ENCODE data around the gene TIPARP.

TIPARP gene

DNA sequence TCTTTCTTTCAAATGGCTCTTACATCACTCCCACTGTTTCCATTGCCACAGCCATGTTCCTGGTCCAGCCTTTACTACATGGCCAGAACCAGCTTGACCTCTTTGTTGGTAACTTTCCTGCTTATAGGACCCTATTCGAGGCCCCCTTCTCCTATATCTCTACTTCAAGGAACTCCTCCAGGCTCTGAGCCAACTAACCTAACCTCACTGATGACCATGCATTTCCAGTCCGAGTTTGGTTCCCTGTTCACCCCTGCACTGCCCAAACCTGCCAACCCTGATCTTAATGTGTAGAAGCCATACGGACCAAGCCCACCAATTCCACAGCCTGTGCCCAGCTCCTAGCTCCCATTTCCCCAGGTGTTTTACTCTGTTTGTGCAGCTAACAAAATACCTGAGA, 38.4 kb upstream of the TIPARP start:
- TF ChIP-seq TAF1 (IDR thresholded peaks at IDR 0.05; ENCODE audit: borderline replicate concordance, insufficient read depth, low read length) (no peak), SIN3A (IDR thresholded peaks at IDR 0.05; ENCODE audit: borderline replicate concordance, insufficient read depth, low read length) (no peak), FOXP2 (optimal IDR thresholded peaks at IDR 0.05; ENCODE audit: borderline replicate concordance, extremely low read depth, extremely low read length, insufficient read depth) (no peak), POLR2AphosphoS5 (IDR thresholded peaks at IDR 0.05; ENCODE audit: low read depth, low read length) (no peak)
- TF ChIP-seq, protein P1, sequence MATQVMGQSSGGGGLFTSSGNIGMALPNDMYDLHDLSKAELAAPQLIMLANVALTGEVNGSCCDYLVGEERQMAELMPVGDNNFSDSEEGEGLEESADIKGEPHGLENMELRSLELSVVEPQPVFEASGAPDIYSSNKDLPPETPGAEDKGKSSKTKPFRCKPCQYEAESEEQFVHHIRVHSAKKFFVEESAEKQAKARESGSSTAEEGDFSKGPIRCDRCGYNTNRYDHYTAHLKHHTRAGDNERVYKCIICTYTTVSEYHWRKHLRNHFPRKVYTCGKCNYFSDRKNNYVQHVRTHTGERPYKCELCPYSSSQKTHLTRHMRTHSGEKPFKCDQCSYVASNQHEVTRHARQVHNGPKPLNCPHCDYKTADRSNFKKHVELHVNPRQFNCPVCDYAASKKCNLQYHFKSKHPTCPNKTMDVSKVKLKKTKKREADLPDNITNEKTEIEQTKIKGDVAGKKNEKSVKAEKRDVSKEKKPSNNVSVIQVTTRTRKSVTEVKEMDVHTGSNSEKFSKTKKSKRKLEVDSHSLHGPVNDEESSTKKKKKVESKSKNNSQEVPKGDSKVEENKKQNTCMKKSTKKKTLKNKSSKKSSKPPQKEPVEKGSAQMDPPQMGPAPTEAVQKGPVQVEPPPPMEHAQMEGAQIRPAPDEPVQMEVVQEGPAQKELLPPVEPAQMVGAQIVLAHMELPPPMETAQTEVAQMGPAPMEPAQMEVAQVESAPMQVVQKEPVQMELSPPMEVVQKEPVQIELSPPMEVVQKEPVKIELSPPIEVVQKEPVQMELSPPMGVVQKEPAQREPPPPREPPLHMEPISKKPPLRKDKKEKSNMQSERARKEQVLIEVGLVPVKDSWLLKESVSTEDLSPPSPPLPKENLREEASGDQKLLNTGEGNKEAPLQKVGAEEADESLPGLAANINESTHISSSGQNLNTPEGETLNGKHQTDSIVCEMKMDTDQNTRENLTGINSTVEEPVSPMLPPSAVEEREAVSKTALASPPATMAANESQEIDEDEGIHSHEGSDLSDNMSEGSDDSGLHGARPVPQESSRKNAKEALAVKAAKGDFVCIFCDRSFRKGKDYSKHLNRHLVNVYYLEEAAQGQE (IDR thresholded peaks at IDR 0.05; ENCODE audit: insufficient read depth in 1 of 2, low read depth in 2 of 2, low read length in 2 of 2): no peak

DNA sequence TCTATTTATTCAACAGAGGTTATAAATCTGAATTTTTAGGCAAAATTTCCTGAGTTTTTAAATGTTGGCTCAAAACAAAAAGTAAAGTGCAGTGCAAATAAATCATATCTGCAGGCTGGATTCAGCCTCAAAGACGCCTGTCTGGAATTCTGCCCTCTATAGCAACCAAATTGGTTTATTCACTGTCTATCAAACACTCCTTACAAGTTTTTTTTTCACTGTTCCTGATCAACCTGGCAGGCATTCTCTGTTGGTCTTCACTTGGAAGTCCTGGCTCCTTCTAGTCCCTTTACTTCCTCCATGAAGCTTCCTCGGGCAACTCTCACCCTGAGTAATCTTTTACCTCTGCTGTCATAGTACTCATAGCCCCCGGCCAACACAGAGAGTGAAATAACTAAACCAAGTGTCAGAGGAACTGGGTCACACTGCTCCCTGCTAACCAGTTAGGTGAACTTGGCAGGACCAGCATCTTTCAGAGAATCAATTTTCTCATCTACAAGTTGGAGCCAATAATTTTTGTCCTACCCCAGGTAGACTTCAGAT, 36.8 kb upstream of the TIPARP start:
- TF ChIP-seq FOXP2 (optimal IDR thresholded peaks at IDR 0.05; ENCODE audit: borderline replicate concordance, extremely low read depth, extremely low read length, insufficient read depth): no peak
- no peak for TF ChIP-seq POLR2AphosphoS5 (IDR thresholded peaks at IDR 0.05; ENCODE audit: low read depth, low read length)
- no peak for TF ChIP-seq TAF1 (IDR thresholded peaks at IDR 0.05; ENCODE audit: borderline replicate concordance, insufficient read depth, low read length)
- no peak for TF ChIP-seq SIN3A (IDR thresholded peaks at IDR 0.05; ENCODE audit: borderline replicate concordance, insufficient read depth, low read length)
- TF ChIP-seq, protein P1 (IDR thresholded peaks at IDR 0.05; ENCODE audit: insufficient read depth in 1 of 2, low read depth in 2 of 2, low read length in 2 of 2): no peak

DNA sequence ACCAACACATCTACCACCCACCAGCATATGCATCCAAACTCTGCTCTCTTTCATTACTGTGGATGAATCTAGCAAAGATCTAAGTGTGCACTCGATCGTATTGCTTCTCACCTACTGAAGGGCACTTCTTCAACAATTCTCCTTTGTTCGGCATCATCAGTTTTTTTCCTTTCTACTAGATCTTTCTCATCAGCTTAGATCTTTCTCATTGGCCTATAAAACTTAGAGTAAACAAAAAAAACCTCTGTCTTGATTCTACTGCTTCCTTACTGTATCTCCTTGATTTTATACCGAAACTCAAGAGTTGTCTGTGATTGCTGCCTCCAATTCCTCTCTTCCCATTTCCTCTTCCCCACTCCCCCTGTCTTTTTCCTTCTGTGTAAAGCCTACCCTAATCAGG, 36.1 kb upstream of the TIPARP start:
- TF ChIP-seq POLR2AphosphoS5 (IDR thresholded peaks at IDR 0.05; ENCODE audit: low read depth, low read length) (no peak), SIN3A (IDR thresholded peaks at IDR 0.05; ENCODE audit: borderline replicate concordance, insufficient read depth, low read length) (no peak), TAF1 (IDR thresholded peaks at IDR 0.05; ENCODE audit: borderline replicate concordance, insufficient read depth, low read length) (no peak), FOXP2 (optimal IDR thresholded peaks at IDR 0.05; ENCODE audit: borderline replicate concordance, extremely low read depth, extremely low read length, insufficient read depth) (no peak)
- TF ChIP-seq, protein P1 (IDR thresholded peaks at IDR 0.05; ENCODE audit: insufficient read depth in 1 of 2, low read depth in 2 of 2, low read length in 2 of 2): no peak

DNA sequence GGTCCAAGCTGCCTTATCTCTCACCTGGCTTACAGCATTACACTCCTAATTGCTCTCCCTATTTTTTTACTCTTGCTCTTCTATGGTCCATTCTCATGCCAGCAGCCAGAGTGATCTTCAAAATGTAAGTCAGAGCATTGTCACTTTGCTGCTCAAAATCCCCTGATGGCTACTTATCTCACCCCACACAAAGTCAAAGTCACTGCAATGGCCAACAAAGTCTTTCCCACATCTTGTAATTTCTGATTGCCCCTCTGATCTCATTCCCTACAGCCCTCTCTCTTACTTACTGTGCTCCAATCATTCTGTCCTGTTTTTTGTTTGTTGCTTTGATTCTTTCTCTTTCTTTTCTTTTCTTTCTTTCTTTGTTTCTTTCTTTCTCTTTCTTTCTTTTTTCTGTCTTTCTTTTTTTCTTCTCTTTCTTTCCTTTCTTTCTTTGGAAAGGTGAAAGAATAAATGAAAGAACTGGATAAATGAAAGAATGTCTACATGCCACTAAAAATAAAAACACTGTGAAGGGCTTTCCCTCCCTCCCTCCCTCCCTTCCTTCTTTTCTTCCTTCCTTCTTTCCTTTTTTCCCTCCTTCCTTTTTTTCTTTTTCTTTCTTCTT, 34.9 kb upstream of the TIPARP start:
- no peak for TF ChIP-seq POLR2AphosphoS5 (IDR thresholded peaks at IDR 0.05; ENCODE audit: low read depth, low read length)
- TF ChIP-seq FOXP2 (optimal IDR thresholded peaks at IDR 0.05; ENCODE audit: borderline replicate concordance, extremely low read depth, extremely low read length, insufficient read depth): no peak
- TF ChIP-seq SIN3A (IDR thresholded peaks at IDR 0.05; ENCODE audit: borderline replicate concordance, insufficient read depth, low read length): no peak
- TF ChIP-seq, protein P1 (IDR thresholded peaks at IDR 0.05; ENCODE audit: insufficient read depth in 1 of 2, low read depth in 2 of 2, low read length in 2 of 2): no peak
- TF ChIP-seq TAF1 (IDR thresholded peaks at IDR 0.05; ENCODE audit: borderline replicate concordance, insufficient read depth, low read length): no peak

All from PFSK-1 (cell line).